Trophoblast cell (in vitro differentiated cells and primary cell): ENCODE measurements around the gene CUX1.
"Not testable (repeated sequence)": the region's sequence is repeated elsewhere in the genome, so short reads cannot be mapped to it uniquely, and the experiment has no call there.

Experiments
- DNase-seq, 2 donors: peaks; one replicate each; pipeline ENCODE4 v3.0.0-alpha.2; 2016
- H2AFZ ChIP-seq: 2 replicates; pipeline ENCODE4 v1.6.1; 2013; ENCODE audit warnings: low read length, moderate library complexity, mild to moderate bottlenecking; ENCODE audit not compliant: insufficient read depth, poor library complexity
- H2AK5ac ChIP-seq: 2 replicates; pipeline ENCODE4 v1.6.1; 2013; ENCODE audit warnings: mild to moderate bottlenecking, low read length
- H2BK120ac ChIP-seq: 2 replicates; pipeline ENCODE4 v1.6.1; 2013; ENCODE audit warnings: low read length, mild to moderate bottlenecking, moderate library complexity; ENCODE audit not compliant: insufficient read depth, poor library complexity
- H2BK12ac ChIP-seq: 2 replicates; pipeline ENCODE4 v1.6.1; 2013; ENCODE audit warnings: mild to moderate bottlenecking, low read length, moderate library complexity
- H2BK5ac ChIP-seq: 2 replicates; pipeline ENCODE4 v1.6.1; 2013; ENCODE audit warnings: low read length, low read depth, moderate library complexity, mild to moderate bottlenecking; ENCODE audit not compliant: poor library complexity
- H3K14ac ChIP-seq: 2 replicates; pipeline ENCODE4 v1.6.1; 2013; ENCODE audit warnings: mild to moderate bottlenecking, low read length
- H3K18ac ChIP-seq: 2 replicates; pipeline ENCODE4 v1.6.1; 2013; ENCODE audit warnings: mild to moderate bottlenecking, low read length
- H3K23ac ChIP-seq: 2 replicates; pipeline ENCODE4 v1.6.1; 2013; ENCODE audit warnings: low read length
- H3K27ac ChIP-seq: 2 replicates; pipeline ENCODE4 v1.5.1; 2013; ENCODE audit warnings: low read depth, mild to moderate bottlenecking, inconsistent platforms, low read length, moderate library complexity
- H3K27me3 ChIP-seq: 2 replicates; pipeline ENCODE4 v1.6.1; 2013; ENCODE audit warnings: inconsistent platforms, mild to moderate bottlenecking, low read length, moderate library complexity; ENCODE audit not compliant: insufficient read depth
- H3K36me3 ChIP-seq, 2 experiments: 1 replicate in 1 of 2; 2 replicates in 1 of 2; pipeline ENCODE4 v1.6.1; 2013; ENCODE audit warnings: low read length in 2 of 2, mild to moderate bottlenecking in 2 of 2, moderate library complexity in 1 of 2; ENCODE audit not compliant: insufficient read depth in 2 of 2, control insufficient read depth in 1 of 2
- H3K4ac ChIP-seq: 2 replicates; pipeline ENCODE4 v1.6.1; 2013; ENCODE audit warnings: low read depth, mild to moderate bottlenecking, low read length, moderate library complexity
- H3K4me1 ChIP-seq, 2 experiments: 1 replicate in 1 of 2; 2 replicates in 1 of 2; pipeline ENCODE4 v1.6.1; 2013; ENCODE audit warnings: low read length in 2 of 2, mild to moderate bottlenecking in 2 of 2, moderate library complexity in 1 of 2; ENCODE audit not compliant: insufficient read depth in 2 of 2, control insufficient read depth in 1 of 2
- H3K4me2 ChIP-seq: 2 replicates; pipeline ENCODE4 v1.6.1; 2013; ENCODE audit warnings: inconsistent platforms, mild to moderate bottlenecking, low read length, moderate library complexity
- H3K4me3 ChIP-seq: 2 replicates; pipeline ENCODE4 v1.5.1; 2013; ENCODE audit warnings: mild to moderate bottlenecking, low read depth, low read length, inconsistent platforms
- H3K79me1 ChIP-seq: one replicate; pipeline ENCODE4 v1.6.1; 2013; ENCODE audit warnings: low read length
- H3K79me2 ChIP-seq: 2 replicates; pipeline ENCODE4 v1.6.1; 2013; ENCODE audit warnings: low read length, mild to moderate bottlenecking; ENCODE audit not compliant: control insufficient read depth, insufficient read depth, poor library complexity
- H3K9ac ChIP-seq: 2 replicates; pipeline ENCODE4 v1.6.1; 2013; ENCODE audit warnings: mild to moderate bottlenecking, low read length
- H3K9me3 ChIP-seq: 2 replicates; pipeline ENCODE4 v1.6.1; 2013; ENCODE audit warnings: low read depth, mild to moderate bottlenecking, control low read depth, inconsistent platforms, low read length; ENCODE audit not compliant: insufficient read depth
- H4K12ac ChIP-seq: 2 replicates; pipeline ENCODE4 v1.6.1; 2013; ENCODE audit warnings: low read depth, mild to moderate bottlenecking, low read length, moderate library complexity
- H4K8ac ChIP-seq: 2 replicates; pipeline ENCODE4 v1.6.1; 2013; ENCODE audit warnings: low read depth, mild to moderate bottlenecking, low read length, moderate library complexity
- H4K91ac ChIP-seq: one replicate; pipeline ENCODE4 v1.6.1; 2013; ENCODE audit warnings: low read depth, mild to moderate bottlenecking, low read length, moderate library complexity
- WGBS: extraction: QIAGEN DNeasy Blood & Tissue Kit; methylation state at CpG from one replicate; pipeline ENCODE4 v1.1.7; 2013; ENCODE audit warnings: missing lambda C conversion rate; ENCODE audit not compliant: insufficient read length, insufficient coverage; ENCODE audit errors: extremely low coverage; 5-methylcytosine and 5-hydroxymethylcytosine counted together

CUX1 gene

GRCh38 chr7:102322202-102322715 lies 504.8 kb downstream of the CUX1 start:
- Histone ChIP-seq H4K12ac (no peak overlapping the region), H3K4me2 (no peak overlapping the region), H3K18ac (no peak overlapping the region), H3K79me2 (no peaks in the 10 kb centered on the region), H4K8ac (peak overlapping the region; percentile 77), H3K9ac (no peak overlapping the region), H3K79me1 (peaks cover 9% of the 10 kb centered on the region), H2BK5ac (no peak overlapping the region), H4K91ac (no peak overlapping the region), H3K27ac (no peak overlapping the region), H2BK120ac (no peak overlapping the region), H3K4me1 (peaks cover 27 to 28% of the 10 kb centered on the region in 2 experiments), H3K36me3 (peaks cover 7 to 18% of the 10 kb centered on the region in 2 experiments), H2BK12ac (no peak overlapping the region), H2AK5ac (no peak overlapping the region), H3K4ac (no peak overlapping the region), H3K14ac (no peak overlapping the region), H3K4me3 (no peak overlapping the region), H2AFZ (no peak overlapping the region), H3K9me3 (peaks cover 6% of the 10 kb centered on the region), H3K23ac (no peak overlapping the region), H3K27me3 (no peaks in the 10 kb centered on the region)
- DNase-seq = peak; percentile 57 to 77
- no CpG with 5 or more reads among the region's 8 CpGs for WGBS

GRCh38 chr7:102323914-102324195 lies 506.4 kb downstream of the CUX1 start:
- Histone ChIP-seq H2AK5ac (no peak overlapping the region), H3K27me3 (no peaks in the 10 kb centered on the region), H3K4me3 (no peak overlapping the region), H3K9ac (no peak overlapping the region), H3K23ac (no peak overlapping the region), H2BK120ac (no peak overlapping the region), H3K4ac (no peak overlapping the region), H2AFZ (no peak overlapping the region), H3K18ac (no peak overlapping the region), H2BK12ac (no peak overlapping the region), H3K9me3 (peaks cover 6% of the 10 kb centered on the region), H3K4me2 (no peak overlapping the region), H3K36me3 (peaks cover 6 to 14% of the 10 kb centered on the region in 2 experiments), H3K79me2 (no peaks in the 10 kb centered on the region), H4K12ac (no peak overlapping the region), H3K27ac (no peak overlapping the region), H4K8ac (no peak overlapping the region), H3K14ac (no peak overlapping the region), H3K4me1 (peaks cover 24 to 25% of the 10 kb centered on the region in 2 experiments), H3K79me1 (peaks cover 6% of the 10 kb centered on the region), H2BK5ac (no peak overlapping the region), H4K91ac (no peak overlapping the region)
- DNase-seq = no peak
- WGBS = no CpG with 5 or more reads among the region's 5 CpGs

GRCh38 chr7:102325106-102325505 lies 507.7 kb downstream of the CUX1 start:
- H3K79me1 ChIP-seq, H4K12ac ChIP-seq, H3K23ac ChIP-seq, H3K4ac ChIP-seq, H2AFZ ChIP-seq, H2BK5ac ChIP-seq, H3K14ac ChIP-seq, H3K4me3 ChIP-seq, H3K18ac ChIP-seq, H4K91ac ChIP-seq, H3K27ac ChIP-seq, H2AK5ac ChIP-seq, H3K4me2 ChIP-seq, H2BK12ac ChIP-seq, DNase-seq, H2BK120ac ChIP-seq, H3K9me3 ChIP-seq, H3K9ac ChIP-seq, H3K27me3 ChIP-seq, H4K8ac ChIP-seq, H3K79me2 ChIP-seq: not testable (repeated sequence)
- no CpG with 5 or more reads among the region's 11 CpGs for WGBS
- peaks cover 15 to 18% of the 10 kb centered on the region in 2 experiments for H3K4me1 ChIP-seq
- peaks cover 6 to 11% of the 10 kb centered on the region in 2 experiments for H3K36me3 ChIP-seq

- no CpG with 5 or more reads among the region's 11 CpGs for WGBS
- no peak overlapping the region for H3K4me3 ChIP-seq
Observed at GRCh38 chr7:102326157-102326889, 508.9 kb downstream of the CUX1 start.

More at GRCh38 chr7:102326157-102326889, 508.9 kb downstream of the CUX1 start:
- no peak overlapping the region for H4K12ac ChIP-seq
- no peak overlapping the region for H2BK120ac ChIP-seq
- no peak overlapping the region for H3K4me2 ChIP-seq
- H4K8ac ChIP-seq = no peak overlapping the region
- H2BK5ac ChIP-seq = no peak overlapping the region
- peaks cover 0 to 4% of the 10 kb centered on the region in 2 experiments for H3K36me3 ChIP-seq
- DNase-seq = no peak
- H3K79me2 ChIP-seq = no peaks in the 10 kb centered on the region
- no peak overlapping the region for H4K91ac ChIP-seq
- no peak overlapping the region for H2AK5ac ChIP-seq
- no peak overlapping the region for H3K18ac ChIP-seq
- no peak overlapping the region for H3K27ac ChIP-seq
- no peak overlapping the region for H3K14ac ChIP-seq
- peaks cover 6% of the 10 kb centered on the region for H3K79me1 ChIP-seq
- no peaks in the 10 kb centered on the region for H3K9me3 ChIP-seq
- H3K4ac ChIP-seq = no peak overlapping the region
- no peaks in the 10 kb centered on the region for H3K27me3 ChIP-seq
- H3K9ac ChIP-seq = no peak overlapping the region
- no peak overlapping the region for H2BK12ac ChIP-seq
- no peak overlapping the region for H2AFZ ChIP-seq
- peaks cover 10% of the 10 kb centered on the region in 2 experiments for H3K4me1 ChIP-seq
- no peak overlapping the region for H3K23ac ChIP-seq
